GM18505 (cell line): Measurements from ENCODE around the gene C6orf62.
"Not testable (repeated sequence)": the region's sequence is repeated elsewhere in the genome, so short reads cannot be mapped to it uniquely, and the experiment has no call there.

Experiments used
- ATAC-seq: cut with Tn5 transposase; IDR thresholded peaks from one replicate; pipeline ENCODE4 v1.9.1; 2021; ENCODE audit not compliant: unreplicated experiment
- POLR2A ChIP-seq: IDR thresholded peaks from 4 replicates; pipeline ENCODE4 v1.6.1; 2011; ENCODE audit warnings: borderline replicate concordance; ENCODE audit not compliant: insufficient read depth, insufficient read length; ENCODE audit errors: extremely low read depth

C6orf62 gene

GRCh38 chr6:24719125-24719971 lies at the start of gene C6orf62:
Gene C6orf62, minus strand, starts transcription at chr6:24719154. Its CDS starts 486 bp downstream, at chr6:24718668.
- no peak for ATAC-seq
- TF ChIP-seq POLR2A = peak; percentile 66

- no peak for TF ChIP-seq POLR2A
- no peak for ATAC-seq
Measured at GRCh38 chr6:24768361-24768760, 49.4 kb upstream of the C6orf62 start.

- TF ChIP-seq POLR2A = no peak
- no peak for ATAC-seq
Measured at GRCh38 chr6:24766680-24767462, 47.9 kb upstream of the C6orf62 start.

GRCh38 chr6:24765968-24766367 lies 47.0 kb upstream of the C6orf62 start:
- ATAC-seq = not testable (repeated sequence)

- ATAC-seq = not testable (repeated sequence)
Measured at GRCh38 chr6:24764833-24765828, 46.2 kb upstream of the C6orf62 start.

- TF ChIP-seq POLR2A = no peak
Measured at GRCh38 chr6:24763578-24763977, 44.6 kb upstream of the C6orf62 start.

GRCh38 chr6:24761851-24762250 lies 42.9 kb upstream of the C6orf62 start:
- TF ChIP-seq POLR2A = no peak
- no peak for ATAC-seq

More at GRCh38 chr6:24763578-24763977, 44.6 kb upstream of the C6orf62 start:
- no peak for ATAC-seq

GRCh38 chr6:24761193-24761835 lies 42.4 kb upstream of the C6orf62 start:
- TF ChIP-seq POLR2A = no peak
- ATAC-seq = no peak

- TF ChIP-seq POLR2A = no peak
- no peak for ATAC-seq
Measured at GRCh38 chr6:24760210-24760609, 41.3 kb upstream of the C6orf62 start.

GRCh38 chr6:24759718-24760117 lies 40.8 kb upstream of the C6orf62 start:
- TF ChIP-seq POLR2A = no peak

GRCh38 chr6:24757611-24758010 lies 38.7 kb upstream of the C6orf62 start:
- no peak for ATAC-seq
- TF ChIP-seq POLR2A = no peak

More at GRCh38 chr6:24759718-24760117, 40.8 kb upstream of the C6orf62 start:
- ATAC-seq = no peak

- TF ChIP-seq POLR2A = no peak
Measured at GRCh38 chr6:24755279-24755678, 36.3 kb upstream of the C6orf62 start.

GRCh38 chr6:24754378-24754777 lies 35.4 kb upstream of the C6orf62 start:
- ATAC-seq = not testable (repeated sequence)

More at GRCh38 chr6:24755279-24755678, 36.3 kb upstream of the C6orf62 start:
- ATAC-seq = no peak
